PC-3 (cell line): ENCODE measurements around the gene RPS6KB1. TPM values are rescaled to one million over a fixed set of nuclear protein-coding genes. Genes with fewer than 3 reads are reported as not detected.

Experiments
- ATAC-seq: fragments of 200-7000 bp; cut with Tn5 transposase; 2 replicates; pipeline ENCODE4 v1.9.1; 2020; ENCODE audit warnings: mild to moderate bottlenecking, moderate library complexity
- BruUV-seq: library from RNA; stranded (reverse); fragments of 400-500 nt; replicated peaks from 2 replicates; lab custom pipeline; 2021; lab: Mats Ljungman, UMichigan
- CTCF ChIA-PET: fragments of 300-600 bp; sonication (Branson Sonifier 250); formaldehyde crosslinking; loops from one replicate; lab custom pipeline; 2022; ENCODE audit warnings: antibody characterized with exemption; lab: Charles Lee
- POLR2A ChIA-PET: fragments of 300-600 bp; sonication (Branson Sonifier 250); formaldehyde crosslinking; loops from one replicate; lab custom pipeline; 2022; ENCODE audit warnings: antibody characterized with exemption; ENCODE audit not compliant: unreplicated experiment; lab: Charles Lee
- DNase-seq: peaks from one replicate; pipeline ENCODE4 v3.0.0-alpha.2; 2015
- H2AFZ ChIP-seq: fragments of 300-600 bp; sonication (generic); 2 replicates; pipeline ENCODE4 v1.6.0; 2016; ENCODE audit warnings: antibody characterized with exemption, low read length
- H3F3A ChIP-seq: fragments of 300-600 bp; sonication (generic); one replicate; pipeline ENCODE4 v1.6.0; 2017; ENCODE audit warnings: antibody characterized with exemption, low read length, control low read depth, mild to moderate bottlenecking; ENCODE audit not compliant: unreplicated experiment
- H3K27ac ChIP-seq: fragments of 300-600 bp; sonication (generic); 2 replicates; pipeline ENCODE4 v1.5.1; 2016; ENCODE audit warnings: mild to moderate bottlenecking, low read length
- H3K27me3 ChIP-seq: fragments of 300-600 bp; sonication (generic); 2 replicates; pipeline ENCODE4 v1.6.1; 2016; ENCODE audit warnings: low read length, mixed read lengths
- H3K36me3 ChIP-seq: fragments of 300-600 bp; sonication (generic); 2 replicates; pipeline ENCODE4 v1.6.1; 2016; ENCODE audit warnings: low read depth, mixed run types, low read length, mixed read lengths
- H3K4me1 ChIP-seq: fragments of 300-600 bp; sonication (generic); 2 replicates; pipeline ENCODE4 v1.5.1; 2016; ENCODE audit warnings: low read length; ENCODE audit not compliant: insufficient read depth
- H3K4me2 ChIP-seq: fragments of 300-600 bp; sonication (generic); 2 replicates; pipeline ENCODE4 v1.6.0; 2016; ENCODE audit warnings: low read length
- H3K4me3 ChIP-seq: fragments of 300-600 bp; sonication (generic); 2 replicates; pipeline ENCODE4 v1.5.1; 2016; ENCODE audit warnings: mild to moderate bottlenecking, low read length, mixed read lengths
- H3K79me2 ChIP-seq: fragments of 300-600 bp; sonication (generic); 2 replicates; pipeline ENCODE4 v1.6.1; 2017; ENCODE audit warnings: low read length, mixed read lengths
- H3K9ac ChIP-seq: fragments of 300-600 bp; sonication (generic); 2 replicates; pipeline ENCODE4 v1.6.0; 2016; ENCODE audit warnings: mild to moderate bottlenecking, low read length
- H3K9me2 ChIP-seq: fragments of 300-600 bp; sonication (generic); replicated peaks from 2 replicates; pipeline ENCODE4 v1.6.1; 2016; ENCODE audit warnings: mixed run types, low read length, mixed read lengths
- H3K9me3 ChIP-seq: fragments of 300-600 bp; sonication (generic); 2 replicates; pipeline ENCODE4 v1.6.1; 2016; ENCODE audit warnings: low read length, mixed read lengths
- H4K20me1 ChIP-seq: fragments of 300-600 bp; sonication (generic); 2 replicates; pipeline ENCODE4 v1.6.1; 2016; ENCODE audit warnings: low read length, mixed read lengths
- CTCF ChIP-seq: fragments of 300-600 bp; sonication (generic); conservative IDR thresholded peaks from 2 replicates; pipeline ENCODE4 v1.5.1; 2017; ENCODE audit warnings: antibody characterized with exemption, low read depth, mild to moderate bottlenecking, low read length
- EZH2 ChIP-seq: fragments of 300-600 bp; sonication (generic); IDR thresholded peaks from one replicate; pipeline ENCODE4 v1.6.1; 2017; ENCODE audit warnings: antibody characterized with exemption, mild to moderate bottlenecking, low read length; ENCODE audit not compliant: unreplicated experiment
- EZH2phosphoT487 ChIP-seq: fragments of 300-600 bp; sonication (generic); IDR thresholded peaks from 2 replicates; pipeline ENCODE4 v1.6.1; 2018; ENCODE audit warnings: mild to moderate bottlenecking, antibody characterized with exemption, low read length, borderline replicate concordance
- intact Hi-C: fragments of 100-400 bp; cut with micrococcal nuclease; formaldehyde crosslinking; loops from 2 replicates; pipeline ENCODE4 v1.9.0; 2023
- total RNA-seq: library from RNA; depleted of rRNA; stranded (reverse); fragments of >200 nt; gene quantifications from 2 replicates; pipeline ENCODE4 v1.2.3, GENCODE V29; 2014

The RPS6KB1 gene
- total RNA-seq, 1 experiment from 2014 or later, result 51.5 TPM

GRCh38 chr17:59845595-59846393 is 47.1 kb upstream of the RPS6KB1 start:
- H2AFZ ChIP-seq, result no peak overlapping the region
- peaks cover 24% of the 10 kb centered on the region for H3F3A ChIP-seq
- H3K27me3 ChIP-seq, result no peaks in the 10 kb centered on the region
- peaks cover 5% of the 10 kb centered on the region for H4K20me1 ChIP-seq
- H3K4me1 ChIP-seq, result peaks cover 54% of the 10 kb centered on the region
- TF ChIP-seq EZH2phosphoT487, result no peak
- no peak for TF ChIP-seq CTCF
- no peak for TF ChIP-seq EZH2
- CTCF ChIA-PET, result interaction anchor here (0.6 to 4.4 kb wide), 4 partner anchors 8 to 329 kb away, joined by 3 to 48 read pairs (median 4); no protein-coding TSS in a partner anchor
- TSS peak; percentile 56 for BruUV-seq
- H3K27ac ChIP-seq, result peak overlapping the region; percentile 95
- ATAC-seq (peak; percentile 44), DNase-seq (peak; percentile 99)
- POLR2A ChIA-PET, result interaction anchor here (0.6 to 1.0 kb wide), 5 partner anchors 8 to 63 kb away, joined by 3 to 21 read pairs (median 6); no protein-coding TSS in a partner anchor
- H3K9ac ChIP-seq, result peak overlapping the region; percentile 98
- intact Hi-C loops, result loop anchor here (1.0 kb wide), 2 partner anchors 8 to 92 kb away; no protein-coding TSS in a partner anchor
- H3K4me3 ChIP-seq, result peak overlapping the region; percentile 54
- H3K36me3 ChIP-seq, result peaks cover 5% of the 10 kb centered on the region
- H3K4me2 ChIP-seq, result peak overlapping the region; percentile 79
- H3K9me3 ChIP-seq, result no peaks in the 10 kb centered on the region
- H3K79me2 ChIP-seq, result peaks cover 8% of the 10 kb centered on the region
- no peaks in the 10 kb centered on the region for H3K9me2 ChIP-seq

GRCh38 chr17:59846394-59847165 is 46.3 kb upstream of the RPS6KB1 start:
- BruUV-seq, result no TSS peak
- no peak for TF ChIP-seq EZH2phosphoT487
- no peak for TF ChIP-seq EZH2
- TF ChIP-seq CTCF, result no peak
- H3K27ac ChIP-seq, result peak overlapping the region; percentile 95
- intact Hi-C loops, result no loop called here
- H3K9me2 ChIP-seq, result no peaks in the 10 kb centered on the region
- no peaks in the 10 kb centered on the region for H3K27me3 ChIP-seq
- H2AFZ ChIP-seq, result no peak overlapping the region
- ATAC-seq (peak; percentile 32), DNase-seq (peak; percentile 99)
- H3K79me2 ChIP-seq, result peaks cover under 1% of the 10 kb centered on the region
- POLR2A ChIA-PET, result interaction anchor here (0.5 to 0.6 kb wide), 3 partner anchors 9 to 61 kb away, joined by 5 to 10 read pairs (median 6); no protein-coding TSS in a partner anchor
- H3K9me3 ChIP-seq, result no peaks in the 10 kb centered on the region
- H3K36me3 ChIP-seq, result no peaks in the 10 kb centered on the region
- H4K20me1 ChIP-seq, result no peaks in the 10 kb centered on the region
- H3F3A ChIP-seq, result peaks cover 19% of the 10 kb centered on the region
- H3K4me1 ChIP-seq, result peaks cover 50% of the 10 kb centered on the region
- peak overlapping the region; percentile 79 for H3K4me2 ChIP-seq
- H3K4me3 ChIP-seq, result peak overlapping the region; percentile 54; the same call in 1 of the 2 replicates
- H3K9ac ChIP-seq, result peak overlapping the region; percentile 98
- CTCF ChIA-PET, result interaction anchor here (4.4 kb wide), 1 partner anchor 13 kb away, joined by 48 read pairs; no protein-coding TSS in a partner anchor
